ENCODE data around the gene VWA8.

- no peak for TF ChIP-seq GATA2 (IDR thresholded peaks at IDR 0.05; ENCODE audit: low read depth, low read length)
- TF ChIP-seq GATA3 (IDR thresholded peaks at IDR 0.05; ENCODE audit: low read depth, low read length): no peak
Measured at GRCh38 chr13:41701676-41702075, 259.2 kb downstream of the VWA8 start.
